Measurements from ENCODE around the gene WDR27.

WDR27 gene

GRCh38 chr6:169635345-169635744, 66.5 kb downstream of the WDR27 start:
- no peak overlapping the region for H3K4me3 ChIP-seq (ENCODE audit: low read depth, low read length)
- no peak for TF ChIP-seq CTCF (IDR thresholded peaks at IDR 0.05; ENCODE audit: borderline replicate concordance, insufficient read depth, low read depth, low read length)

GRCh38 chr6:169632841-169633240, 69.0 kb downstream of the WDR27 start:
- no peak for TF ChIP-seq CTCF (IDR thresholded peaks at IDR 0.05; ENCODE audit: borderline replicate concordance, insufficient read depth, low read depth, low read length)
- H3K4me3 ChIP-seq (ENCODE audit: low read depth, low read length), result no peak overlapping the region

GRCh38 chr6:169629256-169629655, 72.6 kb downstream of the WDR27 start:
- H3K4me3 ChIP-seq (ENCODE audit: low read depth, low read length), result no peak overlapping the region
- TF ChIP-seq CTCF (IDR thresholded peaks at IDR 0.05; ENCODE audit: borderline replicate concordance, insufficient read depth, low read depth, low read length), result no peak

GRCh38 chr6:169627736-169628607, 73.9 kb downstream of the WDR27 start:
- no peak overlapping the region for H3K4me3 ChIP-seq (ENCODE audit: low read depth, low read length)
- no peak for TF ChIP-seq CTCF (IDR thresholded peaks at IDR 0.05; ENCODE audit: borderline replicate concordance, insufficient read depth, low read depth, low read length)

- H3K4me3 ChIP-seq (ENCODE audit: low read depth, low read length), result no peak overlapping the region
- no peak for TF ChIP-seq CTCF (IDR thresholded peaks at IDR 0.05; ENCODE audit: borderline replicate concordance, insufficient read depth, low read depth, low read length)
Measured at GRCh38 chr6:169626649-169627048, 75.2 kb downstream of the WDR27 start.

- TF ChIP-seq CTCF (IDR thresholded peaks at IDR 0.05; ENCODE audit: borderline replicate concordance, insufficient read depth, low read depth, low read length), result no peak
- H3K4me3 ChIP-seq (ENCODE audit: low read depth, low read length), result no peak overlapping the region
Measured at GRCh38 chr6:169626169-169626568, 75.7 kb downstream of the WDR27 start.

GRCh38 chr6:169625376-169625775, 76.5 kb downstream of the WDR27 start:
- no peak for TF ChIP-seq CTCF (IDR thresholded peaks at IDR 0.05; ENCODE audit: borderline replicate concordance, insufficient read depth, low read depth, low read length)
- no peak overlapping the region for H3K4me3 ChIP-seq (ENCODE audit: low read depth, low read length)

Measured in GM12875 (cell line).